Smooth muscle cell (in vitro differentiated cells): ENCODE data around the gene CCBE1. TPM values are rescaled to one million over a fixed set of nuclear protein-coding genes. Genes with fewer than 3 reads are reported as not detected.

Experiments
- DNase-seq: peaks from one replicate; lab custom pipeline; 2025; ENCODE audit not compliant: unreplicated experiment; lab: John Stamatoyannopoulos, UW
- H2AFZ ChIP-seq: fragments of 200-600 bp; sonication (generic); 2 replicates; pipeline ENCODE4 v1.6.0; 2016; ENCODE audit warnings: antibody characterized with exemption, low read depth, mild to moderate bottlenecking
- H3F3A ChIP-seq: fragments of 200-600 bp; sonication (generic); 2 replicates; pipeline ENCODE4 v1.6.0; 2017; ENCODE audit warnings: antibody characterized with exemption, low read depth
- H3K27ac ChIP-seq: fragments of 200-600 bp; sonication (generic); 2 replicates; pipeline ENCODE4 v1.5.1; 2016; ENCODE audit warnings: low read depth, mild to moderate bottlenecking
- H3K27me3 ChIP-seq: fragments of 200-600 bp; sonication (generic); 2 replicates; pipeline ENCODE4 v1.6.1; 2016; ENCODE audit warnings: low read depth, mild to moderate bottlenecking
- H3K36me3 ChIP-seq: fragments of 200-600 bp; sonication (generic); 2 replicates; pipeline ENCODE4 v1.5.1; 2016; ENCODE audit warnings: low read depth
- H3K4me1 ChIP-seq: fragments of 200-600 bp; sonication (generic); 2 replicates; pipeline ENCODE4 v1.5.1; 2016; ENCODE audit warnings: low read depth
- H3K4me2 ChIP-seq: fragments of 200-600 bp; sonication (generic); 2 replicates; pipeline ENCODE4 v1.6.0; 2016; ENCODE audit warnings: mild to moderate bottlenecking
- H3K4me3 ChIP-seq: fragments of 200-600 bp; sonication (generic); 2 replicates; pipeline ENCODE4 v1.5.1; 2016; ENCODE audit warnings: mild to moderate bottlenecking
- H3K79me2 ChIP-seq: fragments of 200-600 bp; sonication (generic); 2 replicates; pipeline ENCODE4 v1.6.0; 2016; ENCODE audit warnings: low read depth, mild to moderate bottlenecking
- H3K9ac ChIP-seq: fragments of 200-600 bp; sonication (generic); 2 replicates; pipeline ENCODE4 v1.6.0; 2016; ENCODE audit warnings: low read depth
- H3K9me3 ChIP-seq: fragments of 200-600 bp; sonication (generic); replicated peaks from 2 replicates; pipeline ENCODE4 v1.5.1; 2016; ENCODE audit warnings: low read depth
- H4K20me1 ChIP-seq: fragments of 200-600 bp; sonication (generic); 2 replicates; pipeline ENCODE4 v1.6.0; 2016; ENCODE audit warnings: low read depth
- CTCF ChIP-seq: fragments of 200-600 bp; sonication (generic); IDR thresholded peaks from 2 replicates; pipeline ENCODE4 v1.5.1; 2017; ENCODE audit warnings: borderline replicate concordance, mild to moderate bottlenecking, antibody characterized with exemption; ENCODE audit not compliant: insufficient read depth, poor library complexity, severe bottlenecking
- WGBS: methylation state at CpG from one replicate; pipeline ENCODE4 v1.1.7; 2016; ENCODE audit warnings: low lambda C conversion rate; 5-methylcytosine and 5-hydroxymethylcytosine counted together
- polyA plus RNA-seq: library from polyadenylated mRNA; unstranded; fragments of >200 nt; fragmentation: Nextera tagmentation; extraction: Ambion mirVana; gene quantifications from 2 replicates; pipeline ENCODE4 v1.2.1, GENCODE V29; 2016
- total RNA-seq: library from RNA; depleted of rRNA; stranded (reverse); fragments of >200 nt; gene quantifications from 2 replicates; pipeline ENCODE4 v1.2.3, GENCODE V29; 2014

The CCBE1 gene
- total and polyA plus RNA-seq, 2 experiments from 2014 or later = 3.1 TPM; not detected in 1

GRCh38 chr18:59501920-59502273 lies 195.3 kb downstream of the CCBE1 start:
- no peaks in the 10 kb centered on the region for H3F3A ChIP-seq
- no peaks in the 10 kb centered on the region for H3K36me3 ChIP-seq
- H4K20me1 ChIP-seq = no peaks in the 10 kb centered on the region
- no peak overlapping the region for H3K27ac ChIP-seq
- no peak overlapping the region for H3K9ac ChIP-seq
- no peak for TF ChIP-seq CTCF
- no peak overlapping the region for H3K4me3 ChIP-seq
- DNase-seq = no peak
- no peaks in the 10 kb centered on the region for H3K79me2 ChIP-seq
- H3K27me3 ChIP-seq = peaks cover 24% of the 10 kb centered on the region
- no peak overlapping the region for H2AFZ ChIP-seq
- H3K9me3 ChIP-seq = no peaks in the 10 kb centered on the region
- WGBS = 72% methylated on average over 6 of the region's 6 CpGs
- no peak overlapping the region for H3K4me2 ChIP-seq
- H3K4me1 ChIP-seq = no peaks in the 10 kb centered on the region

- no peak for TF ChIP-seq CTCF
- Histone ChIP-seq H4K20me1 (no peaks in the 10 kb centered on the region), H2AFZ (no peak overlapping the region), H3F3A (no peaks in the 10 kb centered on the region), H3K4me3 (no peak overlapping the region), H3K4me1 (no peaks in the 10 kb centered on the region), H3K9ac (no peak overlapping the region), H3K27me3 (peaks cover 14% of the 10 kb centered on the region), H3K9me3 (no peaks in the 10 kb centered on the region), H3K36me3 (no peaks in the 10 kb centered on the region), H3K4me2 (no peak overlapping the region), H3K27ac (no peak overlapping the region), H3K79me2 (no peaks in the 10 kb centered on the region)
- no peak for DNase-seq
These were observed 196.5 kb downstream of the CCBE1 start for GRCh38 chr18:59500765-59501164.

DNA sequence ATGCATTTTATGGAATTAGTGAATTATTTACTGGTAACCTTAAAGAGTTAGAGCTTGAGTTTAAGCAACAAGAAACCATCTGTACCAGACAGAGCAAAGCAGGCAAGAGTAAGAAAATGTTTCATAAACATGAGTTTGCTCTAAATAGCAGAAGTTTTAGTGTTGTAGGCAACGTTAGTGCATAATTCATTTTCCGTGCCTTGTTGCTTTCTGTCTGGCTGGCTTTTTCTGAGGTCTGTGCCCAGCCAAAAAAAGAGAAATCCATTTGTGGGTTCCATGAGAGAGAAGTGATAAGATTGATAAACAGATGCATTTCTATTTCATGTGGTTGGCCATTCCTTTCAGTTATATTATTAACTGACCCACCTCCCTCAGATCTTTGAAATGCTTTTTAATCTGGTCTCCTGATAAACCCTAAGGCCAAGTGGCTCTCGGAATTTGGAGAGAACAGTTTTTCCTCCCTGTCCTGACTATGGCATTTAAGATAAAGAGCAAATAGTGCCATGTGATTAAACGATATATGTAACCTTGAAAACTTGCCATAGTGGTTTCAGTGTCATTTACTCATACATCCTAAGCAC lies 198.6 kb downstream of the CCBE1 start:
- no peak for TF ChIP-seq CTCF
- no peak for DNase-seq
- Histone ChIP-seq H3K4me3 (no peak overlapping the region), H3K79me2 (no peaks in the 10 kb centered on the region), H3K27me3 (peaks cover 7% of the 10 kb centered on the region), H3F3A (no peaks in the 10 kb centered on the region), H3K36me3 (no peaks in the 10 kb centered on the region), H3K27ac (no peak overlapping the region), H4K20me1 (no peaks in the 10 kb centered on the region), H3K4me1 (no peaks in the 10 kb centered on the region), H3K9me3 (no peaks in the 10 kb centered on the region), H3K4me2 (no peak overlapping the region), H3K9ac (no peak overlapping the region), H2AFZ (no peak overlapping the region)
- 81% methylated on average over 4 of the region's 4 CpGs for WGBS

- H4K20me1 ChIP-seq = no peaks in the 10 kb centered on the region
- H3F3A ChIP-seq = no peaks in the 10 kb centered on the region
- peaks cover 8% of the 10 kb centered on the region for H3K27me3 ChIP-seq
- H3K4me2 ChIP-seq = no peak overlapping the region
- H2AFZ ChIP-seq = no peak overlapping the region
- H3K79me2 ChIP-seq = no peaks in the 10 kb centered on the region
- WGBS = 96% methylated on average over 4 of the region's 4 CpGs
- no peaks in the 10 kb centered on the region for H3K36me3 ChIP-seq
- H3K4me1 ChIP-seq = no peaks in the 10 kb centered on the region
- H3K4me3 ChIP-seq = no peak overlapping the region
- no peak for DNase-seq
- no peak overlapping the region for H3K9ac ChIP-seq
- no peak overlapping the region for H3K27ac ChIP-seq
- no peaks in the 10 kb centered on the region for H3K9me3 ChIP-seq
- no peak for TF ChIP-seq CTCF
These were observed 204.3 kb downstream of the CCBE1 start for GRCh38 chr18:59492756-59493421.
